ENCODE data around the gene ARHGAP8.

DNA sequence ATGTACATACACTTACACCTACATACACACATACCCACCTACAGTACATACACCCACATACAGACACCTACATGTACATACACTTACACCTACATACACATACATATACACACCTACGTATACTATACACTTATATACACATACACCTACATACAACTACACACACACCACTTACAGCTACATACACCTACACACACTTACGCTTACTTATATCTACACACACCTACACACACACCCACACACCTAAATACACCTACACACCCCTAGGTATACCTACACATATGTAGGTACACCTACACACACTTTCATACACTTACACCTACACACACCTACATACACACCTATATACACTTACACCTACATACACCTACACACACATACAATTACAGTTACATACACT is 61.0 kb downstream of the ARHGAP8 start:
- TF ChIP-seq POLR2AphosphoS5 (IDR thresholded peaks at IDR 0.05) (no peak), POLR2A (IDR thresholded peaks at IDR 0.05) (no peak)
